COR-L47 (cell line): ENCODE results near the gene WWTR1.

ENCODE experiments used
- DNase-seq: peaks from one replicate; lab custom pipeline; 2025; lab: John Stamatoyannopoulos, UW

Gene WWTR1

GRCh38 chr3:149657926-149658743 lies at the start of gene WWTR1:
Gene WWTR1, minus strand, starts transcription at chr3:149658025. Its CDS starts 719 bp downstream, at chr3:149657306.
- DNase-seq = peak; percentile 68

- no peak for DNase-seq
These were observed 49.1 kb upstream of the WWTR1 start for GRCh38 chr3:149706905-149707304.

- DNase-seq = no peak
These were observed 47.6 kb upstream of the WWTR1 start for GRCh38 chr3:149705416-149705815.

- no peak for DNase-seq
These were observed 45.6 kb upstream of the WWTR1 start for GRCh38 chr3:149703466-149703865.

- no peak for DNase-seq
These were observed 45.0 kb upstream of the WWTR1 start for GRCh38 chr3:149702691-149703441.

DNA sequence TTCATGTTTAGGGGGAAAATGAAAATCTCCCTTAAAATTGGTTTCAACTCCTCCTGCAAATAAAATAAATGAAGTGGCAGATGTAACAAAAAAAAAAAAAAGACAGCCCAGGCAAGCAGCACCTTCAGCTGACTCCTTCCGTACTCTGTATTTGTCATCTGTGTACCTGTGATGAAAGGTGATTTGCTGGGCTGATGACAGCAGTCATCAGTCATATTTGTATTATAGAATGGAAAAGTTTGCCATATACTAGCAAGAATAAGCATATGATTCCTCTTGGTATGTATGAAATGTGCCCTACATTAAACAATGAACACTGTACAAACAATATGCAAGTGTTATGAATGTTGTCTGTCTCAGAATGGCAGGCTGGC lies 44.1 kb upstream of the WWTR1 start:
- no peak for DNase-seq

- DNase-seq = no peak
These were observed 43.6 kb upstream of the WWTR1 start for GRCh38 chr3:149701206-149701976.

- DNase-seq = no peak
These were observed 30.4 kb upstream of the WWTR1 start for GRCh38 chr3:149688122-149688757.

- no peak for DNase-seq
These were observed 29.2 kb upstream of the WWTR1 start for GRCh38 chr3:149686996-149687395.

- DNase-seq = no peak
These were observed 20.6 kb upstream of the WWTR1 start for GRCh38 chr3:149678351-149678950.

- DNase-seq = no peak
These were observed 15.6 kb upstream of the WWTR1 start for GRCh38 chr3:149673393-149673792.

- DNase-seq = no peak
These were observed 13.1 kb upstream of the WWTR1 start for GRCh38 chr3:149670742-149671492.

DNA sequence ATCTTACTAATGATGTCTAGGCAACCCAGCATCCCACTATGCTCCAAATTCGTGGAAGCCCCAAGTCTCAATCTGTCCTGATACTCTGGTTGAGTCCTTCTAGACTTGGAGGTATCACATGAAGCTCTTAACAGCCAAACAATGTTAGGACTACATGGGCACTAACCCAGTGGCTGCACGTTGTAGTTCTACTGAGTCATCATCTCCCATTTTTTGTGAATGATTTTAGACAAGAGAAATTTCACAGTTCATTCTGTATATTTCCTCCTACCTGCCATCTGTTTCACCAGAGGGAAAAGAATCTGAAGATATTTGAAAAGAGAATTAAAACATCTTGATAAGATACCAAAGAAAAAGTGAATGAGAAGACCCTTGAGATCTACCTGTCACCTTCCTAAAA lies 9.8 kb upstream of the WWTR1 start:
- DNase-seq = no peak

GRCh38 chr3:149663966-149664365 lies 6.1 kb upstream of the WWTR1 start:
- DNase-seq = no peak

DNA sequence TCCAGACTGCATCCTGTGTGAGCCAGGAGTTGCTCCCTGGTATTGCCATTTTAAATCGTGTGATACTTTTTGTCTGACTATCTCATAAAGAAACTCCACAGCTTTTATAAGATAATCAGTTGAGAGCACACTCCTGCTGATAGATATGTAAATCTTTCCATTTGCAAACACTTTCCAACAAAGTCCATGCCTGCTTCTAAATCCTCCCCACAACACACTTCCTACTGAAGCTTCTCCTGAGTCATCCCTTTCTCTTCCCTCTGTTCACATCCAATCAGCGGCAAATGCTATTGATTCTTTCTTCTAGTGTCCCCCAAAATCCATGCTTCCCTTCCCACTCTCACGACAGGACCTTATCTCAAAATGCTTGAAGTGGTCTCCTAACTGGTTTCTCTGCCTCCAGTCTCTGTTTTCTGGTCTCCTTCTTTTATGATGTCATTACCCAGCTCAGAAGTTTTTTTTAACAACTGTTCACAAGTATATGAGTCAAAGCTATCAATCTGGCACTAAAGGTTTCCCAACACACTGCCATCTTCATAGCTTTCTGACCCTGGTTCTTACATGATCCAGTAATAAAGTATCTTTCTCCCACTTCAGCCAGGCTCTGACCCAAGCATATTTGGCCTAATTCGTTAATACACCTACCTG lies 4.5 kb upstream of the WWTR1 start:
- no peak for DNase-seq

GRCh38 chr3:149660462-149660861 lies 2.6 kb upstream of the WWTR1 start:
- DNase-seq = no peak

DNA sequence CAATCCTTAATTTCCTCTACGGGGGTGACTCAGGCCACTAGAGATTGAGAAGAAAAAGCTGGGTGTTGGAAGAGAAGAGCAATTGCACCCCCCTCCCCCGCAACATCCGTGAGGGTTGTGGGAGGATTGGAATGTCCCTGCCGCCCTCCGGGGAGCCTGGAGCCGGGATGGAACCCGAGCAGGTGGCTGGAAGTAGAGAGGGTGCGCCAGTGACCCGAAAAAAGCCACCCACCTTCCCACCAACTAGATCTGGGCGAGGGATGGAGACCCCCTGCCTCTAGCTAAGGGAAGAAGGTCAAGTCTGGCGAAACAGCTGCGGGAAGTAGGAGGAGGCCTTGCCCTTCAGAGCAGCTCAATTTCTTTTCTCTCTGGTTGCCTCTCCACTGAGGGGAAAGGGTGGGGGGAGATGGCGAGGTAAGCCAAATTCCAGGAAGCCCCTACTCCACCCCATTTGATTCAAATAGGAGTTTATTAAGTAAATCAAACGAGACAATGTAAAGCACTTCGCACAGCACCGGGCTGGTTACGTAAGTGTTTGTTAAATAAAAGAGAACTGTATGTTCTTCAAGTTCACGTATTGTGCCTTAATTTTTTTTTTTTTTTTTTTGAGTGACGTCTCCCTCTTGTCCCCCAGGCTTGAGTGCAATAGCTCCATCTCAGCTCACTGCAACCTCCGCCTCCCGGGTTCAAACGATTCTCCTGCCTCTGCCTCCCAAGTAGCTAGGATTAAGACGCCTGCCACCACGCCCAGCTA lies 1.1 kb upstream of the WWTR1 start:
- peak; percentile 64 for DNase-seq

DNA sequence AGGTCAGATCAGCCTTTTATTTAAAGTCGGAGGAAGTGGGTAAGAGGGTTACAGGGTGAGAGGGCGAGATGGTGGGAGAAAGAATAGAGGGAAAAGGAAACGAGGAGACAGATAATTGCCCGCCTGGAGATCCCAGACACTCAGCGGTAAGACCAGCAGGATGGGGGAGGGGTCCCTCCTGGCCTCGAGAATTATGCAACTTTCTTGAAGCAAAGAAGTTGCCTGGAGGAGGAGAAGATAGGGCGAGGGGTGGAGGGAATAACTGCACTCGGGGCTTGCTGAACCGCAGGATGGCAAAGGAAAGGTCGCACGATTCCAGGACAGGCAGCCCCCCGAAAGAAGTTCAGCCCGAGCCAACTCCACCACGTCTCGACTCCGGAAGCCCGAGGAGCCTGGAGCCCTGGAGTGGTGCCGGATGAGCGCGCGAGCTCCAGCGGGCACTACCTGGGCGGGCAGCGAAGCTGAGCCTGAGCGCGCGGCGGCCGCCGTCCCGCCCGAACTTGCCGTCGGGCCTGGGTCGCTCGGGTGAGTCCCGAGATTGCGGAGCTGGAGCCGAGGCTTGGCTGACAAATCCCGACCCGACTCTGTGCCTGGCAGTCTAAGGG lies 402 bp downstream of the WWTR1 start:
- DNase-seq = no peak
